Neural cell (in vitro differentiated cells): ENCODE measurements around the gene TOR1AIP2.

Experiments used
- CTCF ChIP-seq: fragments of 450-650 bp; IDR thresholded peaks from 2 replicates; pipeline ENCODE4 v1.5.1; 2014; ENCODE audit warnings: antibody characterized with exemption, mild to moderate bottlenecking, moderate library complexity; ENCODE audit not compliant: poor library complexity, severe bottlenecking
- EP300 ChIP-seq: fragments of 450-650 bp; conservative IDR thresholded peaks from 2 replicates; pipeline ENCODE4 v1.6.1; 2014; ENCODE audit warnings: antibody characterized with exemption, mild to moderate bottlenecking, moderate library complexity; ENCODE audit not compliant: poor library complexity, severe bottlenecking
- EZH2 ChIP-seq: fragments of 200-600, 300-800 bp; shearing (Covaris generic), sonication (generic); IDR thresholded peaks from 2 replicates; pipeline ENCODE4 v1.6.1; 2014; ENCODE audit warnings: antibody characterized with exemption, low read length, borderline replicate concordance, mild to moderate bottlenecking; ENCODE audit not compliant: insufficient read depth, poor library complexity, severe bottlenecking
- MXI1 ChIP-seq: fragments of 450-650 bp; conservative IDR thresholded peaks from 2 replicates; pipeline ENCODE4 v1.6.1; 2014; ENCODE audit warnings: antibody characterized with exemption, mild to moderate bottlenecking; ENCODE audit not compliant: poor library complexity, severe bottlenecking
- POLR2AphosphoS5 ChIP-seq: IDR thresholded peaks from 2 replicates; pipeline ENCODE4 v1.6.1; 2012
- RAD21 ChIP-seq: fragments of 450-650 bp; conservative IDR thresholded peaks from 2 replicates; pipeline ENCODE4 v1.6.1; 2014; ENCODE audit warnings: antibody characterized with exemption, mild to moderate bottlenecking, moderate library complexity
- REST ChIP-seq: IDR thresholded peaks from 2 replicates; pipeline ENCODE4 v1.6.1; 2012; ENCODE audit warnings: borderline replicate concordance
- TAF1 ChIP-seq: IDR thresholded peaks from 2 replicates; pipeline ENCODE4 v1.6.1; 2012; ENCODE audit warnings: low read depth

GRCh38 chr1:179910934-179911333, 33.3 kb upstream of the TOR1AIP2 start:
- TF ChIP-seq CTCF (no peak), RAD21 (no peak), POLR2AphosphoS5 (no peak), EZH2 (no peak), REST (no peak), EP300 (no peak), MXI1 (no peak), TAF1 (no peak)
